HCT116 (cell line): Measurements from ENCODE around the gene F7. TPM values are rescaled to one million over a fixed set of nuclear protein-coding genes. Genes with fewer than 3 reads are reported as not detected.

Experiments used
- ATAC-seq: fragments of 200-7000 bp; cut with Tn5 transposase; 2 replicates; pipeline ENCODE4 v1.9.1; 2020; ENCODE audit warnings: mild to moderate bottlenecking, moderate library complexity
- BruUV-seq: library from RNA; stranded (reverse); fragments of 400-500 nt; replicated peaks from 2 replicates; lab custom pipeline; 2021; lab: Mats Ljungman, UMichigan
- CTCF ChIA-PET: fragments of 300-600 bp; sonication (Branson Sonifier 250); formaldehyde crosslinking; loops from one replicate; lab custom pipeline; 2021; ENCODE audit warnings: antibody characterized with exemption; lab: Charles Lee
- POLR2A ChIA-PET: fragments of 300-600, 350-600 bp; sonication (Branson Sonifier 250); formaldehyde crosslinking; loops from one replicate; lab custom pipeline; 2021; ENCODE audit warnings: antibody characterized with exemption; lab: Charles Lee
- RAD21 ChIA-PET, 2 experiments: fragments of 300-600 bp; sonication (Branson Sonifier 250); formaldehyde crosslinking; loops; one replicate each; lab custom pipeline; 2023; ENCODE audit warnings: low total read pairs in 2 of 2; ENCODE audit not compliant: uncharacterized antibody in 2 of 2, unreplicated experiment in 2 of 2, low non-redundant PET in 1 of 2; lab: Charles Lee
- DNase-seq: peaks from one replicate; pipeline ENCODE4 v3.0.0-alpha.2; 2010; ENCODE audit warnings: low read depth, low spot score
- H2AFZ ChIP-seq: fragments of 200-600 bp; shearing (Covaris generic), sonication (generic); 2 replicates; pipeline ENCODE4 v1.6.1; 2017; ENCODE audit warnings: low read depth, mixed run types, mixed read lengths, antibody characterized with exemption, low read length; ENCODE audit not compliant: poor library complexity, severe bottlenecking
- H3K27ac ChIP-seq: 2 replicates; pipeline ENCODE4 v1.5.1; 2012; ENCODE audit warnings: low read depth, low read length
- H3K27me3 ChIP-seq: fragments of 200-600 bp; sonication (generic); 2 replicates; pipeline ENCODE4 v1.6.1; 2016; ENCODE audit warnings: mixed run types, low read length, mixed read lengths; ENCODE audit not compliant: insufficient read depth
- H3K36me3 ChIP-seq, 2 experiments: fragments of 200-500 bp in 1 of 2; fragments of 200-600 bp in 1 of 2; sonication (Bioruptor generic) in 1 of 2; sonication (generic) in 1 of 2; 2 replicates each; pipeline versions ENCODE4 v1.5.1 to v1.6.1; 2014 to 2016; ENCODE audit warnings: low read length in 2 of 2, inconsistent platforms in 1 of 2, mixed read lengths in 1 of 2, mixed run types in 1 of 2; ENCODE audit not compliant: insufficient read depth in 2 of 2, control insufficient read depth in 1 of 2
- H3K4me1 ChIP-seq, 2 experiments: fragments of 200-600 bp in 1 of 2; sonication (generic) in 1 of 2; 2 replicates each; pipeline versions ENCODE4 v1.5.1 to v1.6.1; 2012 to 2017; ENCODE audit warnings: low read length in 2 of 2, inconsistent platforms in 1 of 2, mild to moderate bottlenecking in 1 of 2, mixed read lengths in 1 of 2, mixed run types in 1 of 2, moderate library complexity in 1 of 2; ENCODE audit not compliant: insufficient read depth in 2 of 2, control insufficient read depth in 1 of 2
- H3K4me2 ChIP-seq: fragments of 200-600 bp; sonication (generic); 2 replicates; pipeline ENCODE4 v1.6.1; 2017; ENCODE audit warnings: mixed run types, low read length, mixed read lengths
- H3K4me3 ChIP-seq, 2 experiments: fragments of 200-600 bp in 1 of 2; sonication (generic) in 1 of 2; replicated peaks in 1 of 2; 2 replicates each; pipeline ENCODE4 v1.5.1; 2011 to 2016; ENCODE audit warnings: low read length in 2 of 2, control low read depth in 1 of 2, low read depth in 1 of 2, mild to moderate bottlenecking in 1 of 2, mixed read lengths in 1 of 2, mixed run types in 1 of 2
- H3K79me2 ChIP-seq: fragments of 200-600 bp; sonication (generic); 2 replicates; pipeline ENCODE4 v1.6.1; 2017; ENCODE audit warnings: mild to moderate bottlenecking, mixed run types, low read length, moderate library complexity, mixed read lengths; ENCODE audit not compliant: insufficient read depth
- H3K9ac ChIP-seq: fragments of 200-600 bp; sonication (generic); 2 replicates; pipeline ENCODE4 v1.6.1; 2016; ENCODE audit warnings: low read length, mixed read lengths
- H3K9me2 ChIP-seq: fragments of 200-600 bp; sonication (generic), shearing (Covaris generic); 2 replicates; pipeline ENCODE4 v1.6.1; 2017; ENCODE audit warnings: mixed run types, mild to moderate bottlenecking, moderate library complexity; ENCODE audit not compliant: insufficient read depth
- H3K9me3 ChIP-seq, 2 experiments: fragments of 200-500 bp in 1 of 2; fragments of 200-600 bp in 1 of 2; sonication (Bioruptor generic) in 1 of 2; sonication (generic) in 1 of 2; 2 replicates each; pipeline ENCODE4 v1.6.1; 2014 to 2017; ENCODE audit warnings: low read length in 2 of 2, mixed read lengths in 2 of 2, inconsistent platforms in 1 of 2, low read depth in 1 of 2, mild to moderate bottlenecking in 1 of 2, mixed run types in 1 of 2, moderate library complexity in 1 of 2; ENCODE audit not compliant: control insufficient read depth in 1 of 2, insufficient read depth in 1 of 2
- H4K20me1 ChIP-seq: fragments of 200-600 bp; sonication (generic), shearing (Covaris generic); 2 replicates; pipeline ENCODE4 v1.6.1; 2017; ENCODE audit warnings: mixed run types, mild to moderate bottlenecking, moderate library complexity; ENCODE audit not compliant: insufficient read depth
- CBX3 ChIP-seq: IDR thresholded peaks from 2 replicates; pipeline ENCODE4 v1.6.1; 2012; ENCODE audit warnings: low read depth
- EZH2 ChIP-seq: fragments of 200-600 bp; sonication (generic); IDR thresholded peaks from 2 replicates; pipeline ENCODE4 v1.6.1; 2017; ENCODE audit warnings: antibody characterized with exemption, mixed run types
- EZH2phosphoT487 ChIP-seq: fragments of 200-600 bp; IDR thresholded peaks from 2 replicates; pipeline ENCODE4 v1.6.1; 2018; ENCODE audit warnings: antibody characterized with exemption, borderline replicate concordance
- FOSL1 ChIP-seq: IDR thresholded peaks from 2 replicates; pipeline ENCODE4 v1.6.1; 2012; ENCODE audit warnings: low read depth
- JUND ChIP-seq: IDR thresholded peaks from 2 replicates; pipeline ENCODE4 v1.6.1; 2012
- POLR2A ChIP-seq: IDR thresholded peaks from 2 replicates; pipeline ENCODE4 v1.7.0; 2011; ENCODE audit warnings: borderline replicate concordance; ENCODE audit not compliant: insufficient read depth, insufficient read length; ENCODE audit errors: extremely low read depth
- RAD21 ChIP-seq: IDR thresholded peaks from 2 replicates; pipeline ENCODE4 v1.6.1; 2012; ENCODE audit warnings: low read depth, mild to moderate bottlenecking
- SIN3A ChIP-seq: IDR thresholded peaks from 2 replicates; pipeline ENCODE4 v1.6.1; 2012; ENCODE audit warnings: low read depth
- SP1 ChIP-seq: IDR thresholded peaks from 2 replicates; pipeline ENCODE4 v1.6.1; 2012; ENCODE audit warnings: low read depth
- SRF ChIP-seq: IDR thresholded peaks from 2 replicates; pipeline ENCODE4 v1.6.1; 2012; ENCODE audit warnings: low read depth
- TCF7L2 ChIP-seq: IDR thresholded peaks from 2 replicates; pipeline ENCODE4 v1.7.0; 2011; ENCODE audit warnings: borderline replicate concordance, inconsistent platforms; ENCODE audit not compliant: insufficient read depth, insufficient read length; ENCODE audit errors: extremely low read depth
- ZFX ChIP-seq: fragments of 450-650 bp; IDR thresholded peaks from 2 replicates; pipeline ENCODE4 v1.6.1; 2017
- ZNF274 ChIP-seq: fragments of 200-500 bp; sonication (Bioruptor generic); IDR thresholded peaks from 2 replicates; pipeline ENCODE4 v1.6.1; 2014; ENCODE audit warnings: mild to moderate bottlenecking, low read depth, low read length, inconsistent platforms
- intact Hi-C: fragments of 100-400 bp; cut with micrococcal nuclease; formaldehyde crosslinking; loops from 2 replicates; pipeline ENCODE4 v1.10.0; 2022
- total RNA-seq: library from RNA; stranded (reverse); gene quantifications from one replicate; pipeline ENCODE4 v1.2.1, GENCODE V29; 2021; ENCODE audit not compliant: unreplicated experiment
- TF ChIP-seq, protein P1 (sequence below): IDR thresholded peaks from 2 replicates; pipeline ENCODE4 v1.6.1; 2012
- TF ChIP-seq, protein P2 (sequence below), 3 experiments: fragments of 200-600 bp in 1 of 3; sonication (generic) in 1 of 3; IDR thresholded peaks in 2 of 3; conservative IDR thresholded peaks in 1 of 3; 2 replicates each; pipeline ENCODE4 v1.5.1; 2012 to 2017; ENCODE audit warnings: low read depth in 2 of 3, low read length in 2 of 3, antibody characterized with exemption in 1 of 3, borderline replicate concordance in 1 of 3, control low read depth in 1 of 3, mild to moderate bottlenecking in 1 of 3, mixed read lengths in 1 of 3, mixed run types in 1 of 3, moderate library complexity in 1 of 3; ENCODE audit not compliant: insufficient read depth in 1 of 3
- TF ChIP-seq, protein P3 (sequence below): IDR thresholded peaks from 2 replicates; pipeline ENCODE4 v1.6.1; 2012
- TF ChIP-seq, protein P4 (sequence below): IDR thresholded peaks from 2 replicates; pipeline ENCODE4 v1.6.1; 2012; ENCODE audit warnings: low read depth

Gene F7
- total RNA-seq, 1 experiment from 2014 or later, result not detected

DNA sequence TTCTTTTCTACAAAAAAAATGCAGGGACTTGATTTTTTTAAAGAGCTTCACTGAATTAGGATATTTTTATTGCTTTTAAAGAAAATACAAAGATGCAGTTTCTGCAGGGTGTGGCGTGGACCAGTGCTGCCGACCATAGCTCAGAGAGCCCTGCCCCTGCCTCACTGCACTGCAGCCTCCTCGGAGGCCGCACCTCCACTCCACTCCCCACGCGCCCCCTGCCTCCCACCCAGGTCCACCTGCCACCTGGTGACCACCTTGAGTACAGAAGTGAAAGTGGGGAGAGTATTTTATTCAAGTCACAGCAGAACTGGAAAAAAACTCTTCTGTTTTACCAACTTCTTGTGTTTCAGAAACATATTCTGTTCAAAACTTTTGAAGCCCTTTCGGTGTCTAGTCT, 7.9 kb upstream of the F7 start:
- Histone ChIP-seq H3K9ac (no peak overlapping the region), H3K4me1 (no peaks in the 10 kb centered on the region), H3K27me3 (peaks cover 5% of the 10 kb centered on the region; the same call in 1 of the 2 replicates), H3K9me3 (no peaks in the 10 kb centered on the region), H3K9me2 (no peaks in the 10 kb centered on the region), H2AFZ (no peak overlapping the region), H3K4me3 (no peak overlapping the region), H4K20me1 (no peaks in the 10 kb centered on the region), H3K79me2 (no peaks in the 10 kb centered on the region), H3K36me3 (no peaks in the 10 kb centered on the region), H3K27ac (no peak overlapping the region), H3K4me2 (no peak overlapping the region)
- no peak for DNase-seq
- no peak for ATAC-seq
- ChIA-PET CTCF (no interaction called here), RAD21 (no interaction called here), POLR2A (no interaction called here)
- intact Hi-C loops, result no loop called here
- BruUV-seq, result no TSS peak
- TF ChIP-seq, protein P1, sequence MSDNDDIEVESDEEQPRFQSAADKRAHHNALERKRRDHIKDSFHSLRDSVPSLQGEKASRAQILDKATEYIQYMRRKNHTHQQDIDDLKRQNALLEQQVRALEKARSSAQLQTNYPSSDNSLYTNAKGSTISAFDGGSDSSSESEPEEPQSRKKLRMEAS, result no peak
- TF ChIP-seq, protein P2, sequence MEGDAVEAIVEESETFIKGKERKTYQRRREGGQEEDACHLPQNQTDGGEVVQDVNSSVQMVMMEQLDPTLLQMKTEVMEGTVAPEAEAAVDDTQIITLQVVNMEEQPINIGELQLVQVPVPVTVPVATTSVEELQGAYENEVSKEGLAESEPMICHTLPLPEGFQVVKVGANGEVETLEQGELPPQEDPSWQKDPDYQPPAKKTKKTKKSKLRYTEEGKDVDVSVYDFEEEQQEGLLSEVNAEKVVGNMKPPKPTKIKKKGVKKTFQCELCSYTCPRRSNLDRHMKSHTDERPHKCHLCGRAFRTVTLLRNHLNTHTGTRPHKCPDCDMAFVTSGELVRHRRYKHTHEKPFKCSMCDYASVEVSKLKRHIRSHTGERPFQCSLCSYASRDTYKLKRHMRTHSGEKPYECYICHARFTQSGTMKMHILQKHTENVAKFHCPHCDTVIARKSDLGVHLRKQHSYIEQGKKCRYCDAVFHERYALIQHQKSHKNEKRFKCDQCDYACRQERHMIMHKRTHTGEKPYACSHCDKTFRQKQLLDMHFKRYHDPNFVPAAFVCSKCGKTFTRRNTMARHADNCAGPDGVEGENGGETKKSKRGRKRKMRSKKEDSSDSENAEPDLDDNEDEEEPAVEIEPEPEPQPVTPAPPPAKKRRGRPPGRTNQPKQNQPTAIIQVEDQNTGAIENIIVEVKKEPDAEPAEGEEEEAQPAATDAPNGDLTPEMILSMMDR (IDR thresholded peaks at IDR 0.05 in 2 of 3, conservative IDR thresholded peaks at IDR 0.05 in 1 of 3; ENCODE audit: borderline replicate concordance in 1 of 3, insufficient read depth in 1 of 3, low read depth in 2 of 3, low read length in 2 of 3), result no peak
- TF ChIP-seq, protein P3, sequence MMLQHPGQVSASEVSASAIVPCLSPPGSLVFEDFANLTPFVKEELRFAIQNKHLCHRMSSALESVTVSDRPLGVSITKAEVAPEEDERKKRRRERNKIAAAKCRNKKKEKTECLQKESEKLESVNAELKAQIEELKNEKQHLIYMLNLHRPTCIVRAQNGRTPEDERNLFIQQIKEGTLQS, result no peak
- TF ChIP-seq SIN3A (no peak), JUND (no peak), ZNF274 (no peak), TCF7L2 (no peak), FOSL1 (no peak), EZH2 (no peak), RAD21 (no peak), EZH2phosphoT487 (no peak), SP1 (no peak), CBX3 (no peak), POLR2A (no peak), SRF (no peak), ZFX (no peak)
- TF ChIP-seq, protein P4, sequence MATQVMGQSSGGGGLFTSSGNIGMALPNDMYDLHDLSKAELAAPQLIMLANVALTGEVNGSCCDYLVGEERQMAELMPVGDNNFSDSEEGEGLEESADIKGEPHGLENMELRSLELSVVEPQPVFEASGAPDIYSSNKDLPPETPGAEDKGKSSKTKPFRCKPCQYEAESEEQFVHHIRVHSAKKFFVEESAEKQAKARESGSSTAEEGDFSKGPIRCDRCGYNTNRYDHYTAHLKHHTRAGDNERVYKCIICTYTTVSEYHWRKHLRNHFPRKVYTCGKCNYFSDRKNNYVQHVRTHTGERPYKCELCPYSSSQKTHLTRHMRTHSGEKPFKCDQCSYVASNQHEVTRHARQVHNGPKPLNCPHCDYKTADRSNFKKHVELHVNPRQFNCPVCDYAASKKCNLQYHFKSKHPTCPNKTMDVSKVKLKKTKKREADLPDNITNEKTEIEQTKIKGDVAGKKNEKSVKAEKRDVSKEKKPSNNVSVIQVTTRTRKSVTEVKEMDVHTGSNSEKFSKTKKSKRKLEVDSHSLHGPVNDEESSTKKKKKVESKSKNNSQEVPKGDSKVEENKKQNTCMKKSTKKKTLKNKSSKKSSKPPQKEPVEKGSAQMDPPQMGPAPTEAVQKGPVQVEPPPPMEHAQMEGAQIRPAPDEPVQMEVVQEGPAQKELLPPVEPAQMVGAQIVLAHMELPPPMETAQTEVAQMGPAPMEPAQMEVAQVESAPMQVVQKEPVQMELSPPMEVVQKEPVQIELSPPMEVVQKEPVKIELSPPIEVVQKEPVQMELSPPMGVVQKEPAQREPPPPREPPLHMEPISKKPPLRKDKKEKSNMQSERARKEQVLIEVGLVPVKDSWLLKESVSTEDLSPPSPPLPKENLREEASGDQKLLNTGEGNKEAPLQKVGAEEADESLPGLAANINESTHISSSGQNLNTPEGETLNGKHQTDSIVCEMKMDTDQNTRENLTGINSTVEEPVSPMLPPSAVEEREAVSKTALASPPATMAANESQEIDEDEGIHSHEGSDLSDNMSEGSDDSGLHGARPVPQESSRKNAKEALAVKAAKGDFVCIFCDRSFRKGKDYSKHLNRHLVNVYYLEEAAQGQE, result no peak
